Astrocyte of the cerebellum (primary cell): ENCODE results near the gene OR5H2.
A peak's percentile ranks its signal among the peaks of the same experiment; 100 is the strongest.

ENCODE experiments used
- DNase-seq: peaks from one replicate; pipeline ENCODE4 v3.0.0-alpha.2; 2011; ENCODE audit warnings: low read depth
- H3K4me3 ChIP-seq: 2 replicates; pipeline ENCODE4 v1.5.1; 2011; ENCODE audit warnings: mild to moderate bottlenecking, low read depth, low read length, moderate library complexity
- in situ Hi-C: cut with HindIII; loops from 2 replicates; pipeline ENCODE4 v1.10.0; 2017; ENCODE audit warnings: low sequenced_read_pairs
- TF ChIP-seq, protein P1 (sequence below): IDR thresholded peaks from 2 replicates; pipeline ENCODE4 v1.5.1; 2012; ENCODE audit warnings: low read length, low read depth, moderate library complexity, mild to moderate bottlenecking; ENCODE audit errors: missing control alignments

OR5H2 gene

DNA sequence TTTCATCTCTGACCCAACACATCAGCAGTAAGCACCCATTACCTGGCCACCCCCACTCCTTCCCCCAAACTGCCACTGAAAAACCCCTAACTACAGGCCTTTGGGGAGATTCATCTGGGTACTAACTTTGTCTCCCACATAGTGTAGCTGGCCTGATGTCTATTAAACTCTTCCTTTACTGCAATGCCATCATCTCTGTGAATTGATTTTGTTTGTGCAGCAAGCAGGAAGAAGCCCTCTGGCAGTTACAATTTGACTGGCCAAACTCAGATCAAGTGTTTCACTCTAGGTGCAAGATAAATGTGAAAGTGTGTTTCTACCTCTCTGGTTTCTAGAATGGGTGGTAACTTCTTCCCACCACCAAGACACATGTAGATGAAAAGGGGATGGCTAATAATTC is 44.6 kb downstream of the OR5H2 start:
- TF ChIP-seq, protein P1, sequence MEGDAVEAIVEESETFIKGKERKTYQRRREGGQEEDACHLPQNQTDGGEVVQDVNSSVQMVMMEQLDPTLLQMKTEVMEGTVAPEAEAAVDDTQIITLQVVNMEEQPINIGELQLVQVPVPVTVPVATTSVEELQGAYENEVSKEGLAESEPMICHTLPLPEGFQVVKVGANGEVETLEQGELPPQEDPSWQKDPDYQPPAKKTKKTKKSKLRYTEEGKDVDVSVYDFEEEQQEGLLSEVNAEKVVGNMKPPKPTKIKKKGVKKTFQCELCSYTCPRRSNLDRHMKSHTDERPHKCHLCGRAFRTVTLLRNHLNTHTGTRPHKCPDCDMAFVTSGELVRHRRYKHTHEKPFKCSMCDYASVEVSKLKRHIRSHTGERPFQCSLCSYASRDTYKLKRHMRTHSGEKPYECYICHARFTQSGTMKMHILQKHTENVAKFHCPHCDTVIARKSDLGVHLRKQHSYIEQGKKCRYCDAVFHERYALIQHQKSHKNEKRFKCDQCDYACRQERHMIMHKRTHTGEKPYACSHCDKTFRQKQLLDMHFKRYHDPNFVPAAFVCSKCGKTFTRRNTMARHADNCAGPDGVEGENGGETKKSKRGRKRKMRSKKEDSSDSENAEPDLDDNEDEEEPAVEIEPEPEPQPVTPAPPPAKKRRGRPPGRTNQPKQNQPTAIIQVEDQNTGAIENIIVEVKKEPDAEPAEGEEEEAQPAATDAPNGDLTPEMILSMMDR = no peak
- no peak overlapping the region for H3K4me3 ChIP-seq
- no peak for DNase-seq
- in situ Hi-C loops = no loop called here

DNA sequence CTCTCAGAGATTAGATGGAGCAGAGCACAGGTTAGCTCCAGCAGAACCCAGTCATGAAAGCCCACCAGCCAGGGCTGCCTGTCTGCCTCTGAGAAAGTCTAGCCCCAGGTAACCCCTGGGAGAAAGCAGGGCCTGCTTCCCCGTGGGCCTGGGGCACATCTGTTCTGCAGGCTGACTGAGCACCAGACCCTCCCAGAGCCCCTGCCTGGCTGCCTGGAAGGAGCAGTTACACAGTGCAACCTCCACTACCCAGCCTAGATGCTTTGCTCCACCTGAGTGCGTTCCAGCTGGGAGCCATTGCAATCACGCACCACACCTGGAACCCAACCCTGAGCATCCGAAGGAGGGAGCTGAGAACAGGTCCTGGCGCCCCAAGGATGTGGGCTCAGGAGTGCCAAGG is 46.6 kb downstream of the OR5H2 start:
- DNase-seq = no peak
- H3K4me3 ChIP-seq = no peak overlapping the region
- TF ChIP-seq, protein P1 = no peak
- in situ Hi-C loops = no loop called here

GRCh38 chr3:98329392-98330124 is 47.3 kb downstream of the OR5H2 start:
- TF ChIP-seq, protein P1 = peak; percentile 83
- in situ Hi-C loops = no loop called here
- no peak overlapping the region for H3K4me3 ChIP-seq
- peak; percentile 24 for DNase-seq

GRCh38 chr3:98331329-98331728 is 49.0 kb downstream of the OR5H2 start:
- TF ChIP-seq, protein P1 = no peak
- no peak for DNase-seq
- no peak overlapping the region for H3K4me3 ChIP-seq
- in situ Hi-C loops = no loop called here
